ENCODE data around the gene MCC. TPM values are rescaled to one million over a fixed set of nuclear protein-coding genes. Genes with fewer than 3 reads are reported as not detected.
A peak's percentile ranks its signal among the peaks of the same experiment; 100 is the strongest.

Gene MCC
- total RNA-seq, 1 experiment from 2014 or later, result 7.6 TPM

DNA sequence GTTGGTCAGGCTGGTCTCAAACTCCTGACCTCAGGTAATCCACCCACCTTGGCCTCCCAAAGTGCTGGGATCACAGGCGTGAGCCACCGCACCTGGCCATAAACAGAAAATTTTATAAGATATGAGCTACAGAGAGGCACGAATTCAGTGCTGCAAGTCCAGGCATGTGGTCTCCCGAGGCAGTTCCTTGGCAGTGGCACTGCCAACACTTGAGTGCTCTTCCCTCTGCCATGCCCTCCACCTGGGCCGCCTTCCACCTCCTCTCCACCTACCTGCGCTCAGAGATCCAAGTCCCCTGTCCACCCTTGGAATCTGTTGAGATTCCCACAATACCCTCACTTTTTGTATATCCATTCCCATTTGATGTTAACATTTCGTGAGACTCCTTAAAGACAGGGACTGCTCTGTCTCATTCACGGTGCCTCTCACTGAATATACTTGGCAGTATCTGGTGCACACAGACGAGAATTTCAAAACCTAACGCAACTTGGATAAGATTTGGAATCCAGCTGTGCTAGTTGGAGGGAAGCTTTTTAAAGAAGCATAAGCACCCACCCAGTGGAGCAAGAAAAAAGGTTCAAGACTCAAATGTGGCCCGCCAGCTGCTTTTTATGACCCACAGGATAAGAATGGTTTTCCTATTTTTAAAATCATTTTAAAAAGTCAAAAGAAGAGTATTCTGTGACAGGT is 443.3 kb downstream of the MCC start:
- no peaks in the 10 kb centered on the region; the same call in 1 of the 2 replicates for H3K4me1 ChIP-seq (ENCODE audit: insufficient read depth, low read length)

More for the DNA sequence above, 443.3 kb downstream of the MCC start:
- Histone ChIP-seq H2BK20ac (ENCODE audit: low read depth, low read length, poor library complexity, severe bottlenecking) (no peak overlapping the region), H4K20me1 (ENCODE audit: control insufficient read depth, insufficient read depth, insufficient read length) (no peaks in the 10 kb centered on the region), H3K27me3 (ENCODE audit: insufficient read depth, low read length) (no peaks in the 10 kb centered on the region), H3K4ac (ENCODE audit: low read depth, low read length) (no peak overlapping the region), H3K27ac (ENCODE audit: insufficient read length, low read depth, low read length) (no peak overlapping the region), H3K18ac (ENCODE audit: insufficient read length, low read depth, low read length) (no peak overlapping the region), H2BK12ac (ENCODE audit: insufficient read length, low read depth, low read length) (no peak overlapping the region), H3K9me3 (ENCODE audit: control insufficient read depth, low read depth, low read length) (no peaks in the 10 kb centered on the region), H3K9ac (ENCODE audit: extremely low read depth, insufficient read length, low read length) (no peak overlapping the region), H3K79me1 (ENCODE audit: insufficient read depth, low read depth, low read length, poor library complexity, severe bottlenecking) (no peaks in the 10 kb centered on the region), H3K14ac (ENCODE audit: insufficient read depth, low read length) (no peak overlapping the region), H4K8ac (replicated peaks; ENCODE audit: insufficient read length, low read depth, low read length) (no peak overlapping the region), H2BK5ac (ENCODE audit: insufficient read length, low read length) (no peak overlapping the region), H3K79me2 (ENCODE audit: insufficient read depth, low read length) (no peaks in the 10 kb centered on the region), H2BK120ac (ENCODE audit: low read depth, low read length, poor library complexity, severe bottlenecking) (no peak overlapping the region), H4K5ac (ENCODE audit: insufficient read length, low read depth, low read length) (no peak overlapping the region), H3K56ac (ENCODE audit: insufficient read length, low read depth, low read length) (no peak overlapping the region), H4K91ac (ENCODE audit: insufficient read length, low read depth, low read length) (no peak overlapping the region), H3K23me2 (ENCODE audit: insufficient read length, low read depth, low read length, poor library complexity, severe bottlenecking) (no peaks in the 10 kb centered on the region), H2BK15ac (ENCODE audit: low read depth, low read length) (no peak overlapping the region), H3K23ac (ENCODE audit: insufficient read length, low read depth, low read length) (no peak overlapping the region), H3K4me2 (ENCODE audit: insufficient read depth, insufficient read length, low read length) (no peak overlapping the region), H2AK5ac (ENCODE audit: insufficient read length, low read length) (no peak overlapping the region), H3T11ph (ENCODE audit: low read length) (no peak overlapping the region), H2AFZ (ENCODE audit: low read length) (no peak overlapping the region)
- TF ChIP-seq, protein P1, sequence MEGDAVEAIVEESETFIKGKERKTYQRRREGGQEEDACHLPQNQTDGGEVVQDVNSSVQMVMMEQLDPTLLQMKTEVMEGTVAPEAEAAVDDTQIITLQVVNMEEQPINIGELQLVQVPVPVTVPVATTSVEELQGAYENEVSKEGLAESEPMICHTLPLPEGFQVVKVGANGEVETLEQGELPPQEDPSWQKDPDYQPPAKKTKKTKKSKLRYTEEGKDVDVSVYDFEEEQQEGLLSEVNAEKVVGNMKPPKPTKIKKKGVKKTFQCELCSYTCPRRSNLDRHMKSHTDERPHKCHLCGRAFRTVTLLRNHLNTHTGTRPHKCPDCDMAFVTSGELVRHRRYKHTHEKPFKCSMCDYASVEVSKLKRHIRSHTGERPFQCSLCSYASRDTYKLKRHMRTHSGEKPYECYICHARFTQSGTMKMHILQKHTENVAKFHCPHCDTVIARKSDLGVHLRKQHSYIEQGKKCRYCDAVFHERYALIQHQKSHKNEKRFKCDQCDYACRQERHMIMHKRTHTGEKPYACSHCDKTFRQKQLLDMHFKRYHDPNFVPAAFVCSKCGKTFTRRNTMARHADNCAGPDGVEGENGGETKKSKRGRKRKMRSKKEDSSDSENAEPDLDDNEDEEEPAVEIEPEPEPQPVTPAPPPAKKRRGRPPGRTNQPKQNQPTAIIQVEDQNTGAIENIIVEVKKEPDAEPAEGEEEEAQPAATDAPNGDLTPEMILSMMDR (conservative IDR thresholded peaks at IDR 0.05), result no peak
- Mint-ChIP-seq H3K4me3 (no peak overlapping the region), H3K9me3 (no peaks in the 10 kb centered on the region), H3K36me3 (ENCODE audit: insufficient read depth in 1 of 3, low read depth in 3 of 3) (peaks cover 0 to 12% (median 7%) of the 10 kb centered on the region in 3 experiments; a peak in 5 of 7 replicates), H3K4me1 (peaks cover 2% of the 10 kb centered on the region in 2 experiments; a peak in 3 of 4 replicates), H3K27me3 (ENCODE audit: low read depth) (no peaks in the 10 kb centered on the region), H3K27ac (peak overlapping the region in 2 of 3 experiments; percentile 26 to 60; a peak in 4 of 7 replicates)
- no CpG with 5 or more reads among the region's 11 CpGs for WGBS (ENCODE audit: extremely low coverage, insufficient read length, low lambda C conversion rate)
- no peak for DNase-seq

All from H9 (cell line).